HG03565 (cell line): ENCODE data around the gene PDE10A.

Source experiments
- ATAC-seq: cut with Tn5 transposase; IDR thresholded peaks from one replicate; pipeline ENCODE4 v1.9.1; 2021; ENCODE audit warnings: mild to moderate bottlenecking, moderate library complexity; ENCODE audit not compliant: unreplicated experiment

Gene PDE10A

GRCh38 chr6:165300422-165300936 is 362.6 kb downstream of the PDE10A start:
- no peak for ATAC-seq

GRCh38 chr6:165298875-165299274 is 364.2 kb downstream of the PDE10A start:
- ATAC-seq = no peak

GRCh38 chr6:165298402-165298801 is 364.6 kb downstream of the PDE10A start:
- no peak for ATAC-seq

GRCh38 chr6:165292657-165293056 is 370.4 kb downstream of the PDE10A start:
- no peak for ATAC-seq
